IMR-90 (cell line): ENCODE data around the gene IL34. TPM values are rescaled to one million over a fixed set of nuclear protein-coding genes. Genes with fewer than 3 reads are reported as not detected.

Source experiments
- ATAC-seq: fragments of 200-7000 bp; cut with Tn5 transposase; 2 replicates; pipeline ENCODE4 v1.9.1; 2020; ENCODE audit warnings: low read depth, mild to moderate bottlenecking, moderate library complexity
- BruUV-seq: library from RNA; stranded (reverse); fragments of 400-500 nt; replicated peaks from 2 replicates; lab custom pipeline; 2021; lab: Mats Ljungman, UMichigan
- CTCF ChIA-PET: fragments of 300-600 bp; formaldehyde crosslinking; extraction: SDS; loops from one replicate; lab custom pipeline; 2021; ENCODE audit warnings: antibody characterized with exemption; lab: Yijun Ruan, JAX
- POLR2A ChIA-PET: fragments of 300-600 bp; sonication (Branson Sonifier 250); formaldehyde crosslinking; loops from one replicate; lab custom pipeline; 2022; ENCODE audit warnings: antibody characterized with exemption; ENCODE audit not compliant: unreplicated experiment; lab: Charles Lee
- DNase-seq: peaks from one replicate; pipeline ENCODE4 v3.0.0; 2013
- H2AFZ ChIP-seq: replicated peaks from 2 replicates; pipeline ENCODE3; 2013; ENCODE audit warnings: low read length, mild to moderate bottlenecking; ENCODE audit not compliant: poor library complexity
- H2AK5ac ChIP-seq: 2 replicates; pipeline ENCODE4 v1.6.1; 2013; ENCODE audit warnings: low read depth, low read length, inconsistent platforms
- H2AK9ac ChIP-seq: replicated peaks from 2 replicates; pipeline ENCODE3; 2013; ENCODE audit warnings: mild to moderate bottlenecking, low read depth, low read length, moderate library complexity; ENCODE audit not compliant: poor library complexity
- H2BK120ac ChIP-seq: 2 replicates; pipeline ENCODE4 v1.6.1; 2013; ENCODE audit warnings: low read depth, low read length, inconsistent platforms
- H2BK15ac ChIP-seq: 3 replicates; pipeline ENCODE4 v1.6.1; 2013; ENCODE audit warnings: low read depth, low read length, inconsistent platforms
- H2BK20ac ChIP-seq: 2 replicates; pipeline ENCODE4 v1.6.1; 2013; ENCODE audit warnings: low read depth, mild to moderate bottlenecking, inconsistent platforms, low read length, moderate library complexity
- H2BK5ac ChIP-seq: 2 replicates; pipeline ENCODE4 v1.6.1; 2013; ENCODE audit warnings: mild to moderate bottlenecking, low read depth, low read length, inconsistent platforms; ENCODE audit not compliant: poor library complexity, severe bottlenecking
- H3K14ac ChIP-seq: replicated peaks from 2 replicates; pipeline ENCODE4 v1.6.1; 2013; ENCODE audit warnings: low read depth, low read length, inconsistent platforms
- H3K18ac ChIP-seq: 2 replicates; pipeline ENCODE4 v1.6.1; 2013; ENCODE audit warnings: low read depth, low read length, control low read depth
- H3K23ac ChIP-seq: 2 replicates; pipeline ENCODE4 v1.6.1; 2013; ENCODE audit warnings: low read depth, low read length, inconsistent platforms
- H3K27ac ChIP-seq: 2 replicates; pipeline ENCODE4 v1.5.1; 2013; ENCODE audit warnings: mild to moderate bottlenecking, control low read depth, low read length; ENCODE audit not compliant: insufficient read depth
- H3K27me3 ChIP-seq: 2 replicates; pipeline ENCODE4 v1.6.1; 2013; ENCODE audit warnings: low read length; ENCODE audit not compliant: control insufficient read depth, insufficient read depth
- H3K36me3 ChIP-seq: 2 replicates; pipeline ENCODE4 v1.6.1; 2013; ENCODE audit warnings: low read length, mixed read lengths; ENCODE audit not compliant: control insufficient read depth, insufficient read depth
- H3K4ac ChIP-seq: 2 replicates; pipeline ENCODE4 v1.6.1; 2013; ENCODE audit warnings: low read depth, low read length, inconsistent platforms
- H3K4me1 ChIP-seq: 2 replicates; pipeline ENCODE4 v1.6.1; 2013; ENCODE audit warnings: low read length, mixed read lengths; ENCODE audit not compliant: control insufficient read depth, insufficient read depth
- H3K4me2 ChIP-seq: 2 replicates; pipeline ENCODE4 v1.6.1; 2013; ENCODE audit warnings: low read depth, mild to moderate bottlenecking, control low read depth, low read length, moderate library complexity
- H3K4me3 ChIP-seq: 2 replicates; pipeline ENCODE4 v1.5.1; 2013; ENCODE audit warnings: low read depth, mild to moderate bottlenecking, control low read depth, low read length, moderate library complexity; ENCODE audit not compliant: insufficient read depth
- H3K56ac ChIP-seq: 2 replicates; pipeline ENCODE4 v1.6.1; 2013; ENCODE audit warnings: low read length, inconsistent platforms; ENCODE audit not compliant: insufficient read depth; ENCODE audit errors: extremely low read depth
- H3K79me1 ChIP-seq, 2 experiments: 2 replicates each; pipeline ENCODE4 v1.6.1; 2013; ENCODE audit warnings: low read length in 2 of 2, inconsistent platforms in 1 of 2, low read depth in 1 of 2
- H3K9ac ChIP-seq: 2 replicates; pipeline ENCODE4 v1.6.1; 2013; ENCODE audit warnings: low read depth, low read length, control low read depth
- H3K9me1 ChIP-seq: 2 replicates; pipeline ENCODE4 v1.6.1; 2013; ENCODE audit warnings: low read length, inconsistent platforms; ENCODE audit not compliant: insufficient read depth
- H3K9me3 ChIP-seq: 2 replicates; pipeline ENCODE4 v1.6.1; 2013; ENCODE audit warnings: low read length; ENCODE audit not compliant: control insufficient read depth, insufficient read depth
- H4K20me1 ChIP-seq: 2 replicates; pipeline ENCODE4 v1.6.1; 2013; ENCODE audit warnings: low read length, inconsistent platforms; ENCODE audit not compliant: insufficient read depth
- H4K5ac ChIP-seq: 2 replicates; pipeline ENCODE4 v1.6.1; 2013; ENCODE audit warnings: mild to moderate bottlenecking, low read depth, low read length, control low read depth
- H4K8ac ChIP-seq, 2 experiments: 2 replicates each; pipeline ENCODE4 v1.6.1; 2013; ENCODE audit warnings: low read depth in 2 of 2, low read length in 2 of 2, control low read depth in 1 of 2, inconsistent platforms in 1 of 2
- H4K91ac ChIP-seq: 2 replicates; pipeline ENCODE4 v1.6.1; 2013; ENCODE audit warnings: low read depth, low read length, inconsistent platforms; ENCODE audit not compliant: insufficient read depth
- MAZ ChIP-seq: IDR thresholded peaks from 2 replicates; pipeline ENCODE4 v1.6.1; 2012; ENCODE audit warnings: low read depth, mild to moderate bottlenecking, low read length, improper control_type of control experiment, moderate library complexity, borderline replicate concordance
- SMC3 ChIP-seq: fragments of 150-350 bp; IDR thresholded peaks from 2 replicates; pipeline ENCODE4 v1.6.1; 2016; ENCODE audit warnings: low read depth, mild to moderate bottlenecking, antibody characterized with exemption, low read length, moderate library complexity
- WGBS, 2 experiments: methylation state at CpG; one replicate each; pipeline versions ENCODE4 v1.1.5 to v1.1.7; 2013; ENCODE audit warnings: missing lambda C conversion rate in 2 of 2; ENCODE audit not compliant: insufficient read length in 1 of 2; ENCODE audit errors: extremely low coverage in 2 of 2; 5-methylcytosine and 5-hydroxymethylcytosine counted together
- dilution Hi-C: fragments of 300-500 bp; cut with HindIII; formaldehyde crosslinking; loops from one replicate; pipeline ENCODE4 v1.14.3; 2018; ENCODE audit warnings: low sequenced_read_pairs; ENCODE audit not compliant: unreplicated experiment
- in situ Hi-C: fragments of 300-500 bp; cut with MboI; formaldehyde crosslinking; loops from 3 replicates; pipeline ENCODE4 v1.14.3; 2019; ENCODE audit warnings: low sequenced_read_pairs, inconsistent platforms, mixed read lengths
- intact Hi-C: fragments of 100-400 bp; cut with micrococcal nuclease; formaldehyde crosslinking; loops from 2 replicates; pipeline ENCODE4 v1.10.0; 2022
- polyA plus RNA-seq, 3 experiments: library from polyadenylated mRNA; depleted of rRNA; stranded (reverse); fragments of >200 nt; gene quantifications; 2 replicates each; pipeline ENCODE4 v1.2.3, GENCODE V29; 2012; ENCODE audit warnings: low replicate concordance in 1 of 3
- total RNA-seq: library from RNA; depleted of rRNA; stranded (reverse); fragments of >200 nt; gene quantifications from 2 replicates; pipeline ENCODE4 v1.2.3, GENCODE V29; 2012

Gene IL34
- total and polyA plus RNA-seq, 2 of the 4 experiments (the other 2 are of a cell fraction): 1.3 to 2.5 TPM

- H3K9me1 ChIP-seq: no peaks in the 10 kb centered on the region
- no peak overlapping the region for H3K14ac ChIP-seq
- no peak overlapping the region for H3K18ac ChIP-seq
- H3K9me3 ChIP-seq: no peaks in the 10 kb centered on the region
- H3K56ac ChIP-seq: no peak overlapping the region
- WGBS, 2 experiments: 93% methylated on average over 28 of the region's 39 CpGs; no CpG with 5 or more reads in 1 of the 2 experiments
- no peak overlapping the region for H3K9ac ChIP-seq
- no peaks in the 10 kb centered on the region for H3K27me3 ChIP-seq
- H2BK15ac ChIP-seq: no peak overlapping the region
- H2AK9ac ChIP-seq: no peak overlapping the region
- H2BK5ac ChIP-seq: no peak overlapping the region
- peaks cover 65% of the 10 kb centered on the region for H4K20me1 ChIP-seq
- dilution Hi-C loops: no loop called here
- H3K4ac ChIP-seq: no peak overlapping the region
- in situ Hi-C loops: no loop called here
- POLR2A ChIA-PET: no interaction called here
- H2AFZ ChIP-seq: no peak overlapping the region
- CTCF ChIA-PET: no interaction called here
- no TSS peak for BruUV-seq
- H3K27ac ChIP-seq: no peak overlapping the region
- H3K4me1 ChIP-seq: peaks cover 3% of the 10 kb centered on the region; the same call in 1 of the 2 replicates
- DNase-seq: no peak
- H3K4me3 ChIP-seq: no peak overlapping the region
- no peak for ATAC-seq
- TF ChIP-seq MAZ (no peak), SMC3 (no peak)
- H4K5ac ChIP-seq: no peak overlapping the region
- no peak overlapping the region for H3K23ac ChIP-seq
- peaks cover 6 to 56% of the 10 kb centered on the region in 2 experiments for H3K79me1 ChIP-seq
- no peak overlapping the region for H2AK5ac ChIP-seq
- no peak overlapping the region for H4K91ac ChIP-seq
- intact Hi-C loops: no loop called here
- no peak overlapping the region for H2BK20ac ChIP-seq
- no peak overlapping the region for H2BK120ac ChIP-seq
- no peak overlapping the region for H3K4me2 ChIP-seq
- no peak overlapping the region for H4K8ac ChIP-seq
- H3K36me3 ChIP-seq: peaks cover 62% of the 10 kb centered on the region
Measured at GRCh38 chr16:70664325-70665112, 18.2 kb downstream of the IL34 start.
